GM19023 (cell line): ENCODE measurements around the gene SLC43A3.

Source experiments
- ATAC-seq: cut with Tn5 transposase; IDR thresholded peaks from one replicate; pipeline ENCODE4 v1.9.1; 2021; ENCODE audit warnings: mild to moderate bottlenecking, moderate library complexity; ENCODE audit not compliant: unreplicated experiment

The SLC43A3 gene

DNA sequence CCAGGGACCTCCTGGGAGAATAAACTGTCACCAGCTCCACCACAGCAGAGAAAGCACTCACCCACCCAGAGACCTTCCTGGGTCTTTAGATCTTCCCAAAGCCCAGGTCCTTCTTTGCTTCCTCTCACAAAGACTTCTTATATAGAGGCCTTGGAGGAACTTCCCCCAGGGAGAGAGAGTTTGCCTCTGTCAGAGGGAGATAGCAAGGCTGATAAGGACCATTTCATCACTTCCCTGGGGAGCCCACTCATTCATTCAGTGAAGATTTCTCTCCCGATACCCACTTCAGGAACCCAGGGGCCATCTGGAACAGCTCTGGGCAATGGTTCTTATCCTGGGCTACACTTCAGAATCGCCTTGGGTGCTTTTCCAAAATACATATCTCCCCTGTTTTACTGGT is 36.4 kb downstream of the SLC43A3 start, which contains the start of gene PRG2:
TSS of gene PRG2 (minus strand) at position 116 of the 400 bp plus-strand sequence. CDS start 706 bp downstream, outside the sequence.
- ATAC-seq, result no peak

DNA sequence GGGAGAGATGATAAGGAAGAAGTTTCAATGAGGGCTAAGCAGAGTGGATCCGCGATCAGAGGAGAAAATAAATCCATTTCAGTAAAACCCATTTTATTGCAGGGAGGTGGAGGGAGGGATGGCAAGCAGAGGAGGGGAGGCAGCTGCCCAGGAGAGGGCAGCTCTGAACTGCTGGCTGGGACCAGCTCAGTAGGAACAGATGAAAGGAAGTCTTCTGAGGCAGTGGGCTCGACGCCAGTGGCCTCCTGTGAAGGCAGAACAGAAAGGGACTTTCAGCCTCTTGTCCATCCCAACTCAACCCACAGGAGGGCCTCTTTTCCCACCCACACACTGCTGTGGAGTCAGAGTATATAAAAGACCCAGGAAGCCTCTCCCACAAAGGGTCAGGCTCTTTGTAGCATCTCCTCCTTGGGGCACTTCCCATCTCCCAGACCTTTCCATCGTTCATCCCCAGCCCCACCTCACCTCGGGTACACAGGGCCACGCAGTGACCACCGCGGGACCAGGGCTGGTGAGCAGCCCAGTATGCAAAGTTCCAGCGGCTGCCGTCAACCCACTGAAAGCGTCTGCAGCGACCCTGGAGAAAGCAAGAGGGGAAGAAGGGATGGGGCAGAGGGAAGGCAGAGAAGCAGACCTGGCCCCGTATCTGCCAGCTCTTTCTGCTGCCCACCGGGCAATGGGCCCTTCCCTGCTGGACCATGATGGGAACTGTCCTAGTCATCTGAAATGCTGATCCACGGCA is 39.5 kb downstream of the SLC43A3 start:
- ATAC-seq, result no peak

DNA sequence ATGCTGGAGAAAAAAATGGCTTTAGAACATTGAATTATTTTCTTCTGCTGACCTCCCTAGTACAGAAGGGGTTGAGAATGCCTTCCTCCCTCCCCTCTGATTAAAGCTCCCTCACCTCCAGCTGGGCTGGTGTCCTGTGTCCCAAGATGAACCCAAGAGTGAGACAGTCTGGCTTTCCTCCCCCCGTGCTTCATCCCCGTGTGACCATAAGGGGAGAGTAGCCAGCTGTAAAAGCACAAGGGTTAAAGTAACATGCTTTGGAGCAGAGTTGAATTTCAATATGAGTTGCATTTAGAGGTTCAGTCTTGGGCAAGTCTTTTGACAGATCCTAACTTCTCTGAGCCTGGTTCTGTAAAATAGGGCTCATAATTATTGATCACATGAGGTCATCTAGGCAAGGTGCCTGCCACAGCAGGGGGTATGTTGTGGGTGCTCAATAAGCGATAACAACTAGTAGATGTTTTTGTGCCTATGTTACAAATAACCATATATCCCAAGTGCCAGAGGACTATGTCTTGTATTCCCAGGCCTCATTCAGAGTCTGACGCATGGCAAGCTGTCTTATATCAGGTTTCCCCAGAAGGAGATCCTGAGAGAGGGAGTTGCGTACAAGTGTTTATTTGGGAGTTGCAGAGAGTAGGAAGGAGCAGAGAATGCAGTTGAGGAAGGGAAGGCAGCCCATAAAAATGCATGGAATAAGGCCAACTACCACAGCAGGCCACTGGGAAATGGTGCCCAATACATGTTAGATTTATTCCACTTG is 40.6 kb downstream of the SLC43A3 start:
- no peak for ATAC-seq

DNA sequence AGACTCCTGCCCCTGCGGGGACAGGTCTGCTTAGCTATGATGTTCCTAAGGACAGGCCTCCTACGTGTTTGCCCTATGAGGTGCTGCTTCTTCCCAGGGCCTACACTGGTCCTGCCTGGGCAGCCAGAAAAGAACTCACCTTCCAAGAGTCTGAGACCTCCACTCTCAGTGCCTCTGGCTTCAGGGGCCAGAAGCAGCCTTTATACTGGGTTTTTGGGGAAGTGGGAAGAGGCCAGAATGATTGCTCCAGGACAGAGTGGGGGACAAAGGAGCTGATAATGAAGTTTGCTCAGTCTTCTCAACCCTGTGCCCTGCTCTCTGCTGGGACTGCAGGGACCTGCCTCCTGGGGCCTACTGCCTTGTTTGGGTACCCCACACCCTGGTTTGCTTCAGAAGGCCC is 45.9 kb downstream of the SLC43A3 start, which contains the start of gene PRG3:
TSS of gene PRG3 (minus strand) at position 176 of the 400 bp plus-strand sequence. CDS start 442 bp downstream, outside the sequence.
- no peak for ATAC-seq

DNA sequence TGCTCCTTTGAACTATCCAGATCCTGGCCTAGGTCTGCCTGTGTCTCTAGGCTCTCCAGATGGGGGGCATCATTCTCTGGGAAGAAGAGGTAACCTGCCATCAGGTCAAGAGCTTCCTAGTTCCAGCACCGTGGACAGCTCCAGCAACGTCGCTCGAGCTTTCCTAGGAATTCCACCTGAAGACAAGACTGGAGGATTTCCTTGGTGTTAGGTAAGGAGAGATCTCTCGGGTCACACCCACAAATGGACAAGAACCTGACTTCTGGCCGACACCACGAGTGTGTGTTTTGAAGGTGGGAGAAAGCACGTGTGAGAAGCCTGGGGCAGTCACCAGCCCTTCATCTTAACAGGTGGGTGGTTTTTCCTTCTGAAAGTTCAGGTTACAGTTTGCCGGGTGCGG is 47.2 kb downstream of the SLC43A3 start:
- ATAC-seq, result no peak

DNA sequence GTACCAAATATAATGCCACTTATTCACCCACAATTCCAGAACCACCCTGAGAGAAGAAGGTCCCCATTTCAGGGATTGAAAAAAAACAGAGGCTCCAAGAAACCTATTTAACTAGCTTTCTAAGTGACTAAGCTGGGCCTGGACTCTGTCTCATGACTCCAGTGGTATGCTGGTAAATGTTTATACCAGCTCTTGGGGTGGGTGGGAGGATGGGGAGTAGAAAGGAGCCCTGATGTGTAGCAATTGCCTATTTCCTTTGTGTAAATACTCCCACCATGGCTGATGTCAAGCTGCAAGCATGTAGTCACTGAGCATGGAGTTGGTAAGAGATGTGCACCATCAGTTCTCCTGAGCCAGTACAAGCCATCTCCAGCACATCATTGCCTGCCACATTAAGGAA is 48.7 kb downstream of the SLC43A3 start:
- ATAC-seq, result no peak

DNA sequence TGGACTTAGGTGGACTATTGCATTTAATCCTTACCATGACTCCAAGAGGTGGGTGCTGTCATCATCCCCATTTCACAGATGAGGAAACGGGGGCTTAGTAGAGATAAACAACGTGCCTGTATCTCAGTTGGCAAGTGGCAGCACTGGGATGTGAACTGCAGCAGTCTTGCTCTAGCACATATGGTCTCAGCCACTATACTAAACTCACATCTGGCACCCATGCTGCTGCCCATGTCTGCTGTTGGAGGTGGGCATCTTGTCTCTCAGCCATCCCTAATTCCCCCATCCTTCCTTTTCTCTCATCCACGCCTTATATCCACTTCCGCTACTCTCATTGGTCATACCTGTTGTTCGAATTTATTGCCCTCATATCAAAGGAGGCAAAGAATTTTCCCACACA is 49.8 kb downstream of the SLC43A3 start:
- ATAC-seq, result no peak

DNA sequence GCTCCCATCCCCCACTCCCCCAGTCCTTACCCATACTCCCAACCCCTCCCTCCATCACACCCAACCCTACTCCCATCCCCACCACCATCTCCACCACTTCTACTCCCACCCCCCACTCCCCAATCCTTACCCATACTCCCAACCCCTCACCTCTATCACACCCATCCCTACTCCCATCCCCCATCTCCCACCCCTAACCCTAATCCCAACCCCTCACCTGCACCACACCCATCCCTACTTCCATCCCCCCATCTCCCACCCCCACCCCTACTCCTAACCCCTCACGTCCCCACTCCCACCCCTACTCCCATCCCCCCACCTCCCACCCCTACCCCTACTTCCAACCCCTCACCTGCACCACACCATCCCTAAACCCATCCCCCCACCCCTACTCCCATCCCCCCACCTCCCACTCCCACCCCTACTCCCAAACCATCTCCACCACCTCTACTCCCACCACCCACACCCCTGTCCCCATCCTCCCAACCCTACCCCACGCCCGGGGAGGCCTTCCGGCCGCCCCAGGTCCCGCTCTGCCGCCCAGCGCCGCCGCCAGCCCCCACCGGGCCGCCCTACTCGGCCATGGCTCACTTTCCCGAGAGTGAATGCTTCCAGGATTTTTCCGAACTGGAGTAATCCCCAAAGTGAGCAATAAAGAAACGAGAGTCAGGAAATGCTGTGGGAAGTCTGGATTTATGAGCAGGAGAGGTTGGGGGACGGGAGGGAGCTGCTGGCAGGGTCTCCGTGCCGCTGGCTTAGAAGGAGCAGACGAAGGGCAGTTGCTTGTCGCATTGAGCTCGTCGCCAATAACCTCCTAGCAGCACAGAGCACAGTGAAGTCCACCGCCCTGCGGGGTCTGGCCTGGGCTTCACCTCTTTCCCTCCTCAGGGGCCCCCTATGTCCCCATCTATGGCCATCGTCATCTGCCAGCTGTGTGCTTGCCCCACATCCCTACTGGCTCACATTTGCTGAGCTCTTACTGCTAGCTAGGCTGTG is 50.5 kb downstream of the SLC43A3 start:
- no peak for ATAC-seq

DNA sequence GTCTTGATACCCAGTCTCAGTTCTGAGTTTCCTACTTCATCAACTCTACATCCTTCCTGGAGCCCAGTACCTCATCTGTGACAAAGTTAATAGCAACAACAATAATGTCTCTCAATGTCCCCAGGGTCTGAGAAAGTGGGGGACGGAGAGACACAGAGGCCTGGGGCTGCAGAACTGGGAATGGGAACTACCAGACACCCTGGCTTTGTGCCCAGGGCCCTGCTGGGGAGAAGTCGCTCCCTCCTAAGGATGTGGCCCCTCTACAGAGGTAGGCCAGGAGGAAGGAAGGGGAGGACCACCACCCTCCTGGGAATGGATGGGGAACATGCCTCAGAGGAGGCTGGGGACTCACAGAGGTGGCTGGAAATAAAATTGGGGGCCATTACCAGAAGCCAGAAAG is 51.4 kb downstream of the SLC43A3 start:
- ATAC-seq, result no peak

DNA sequence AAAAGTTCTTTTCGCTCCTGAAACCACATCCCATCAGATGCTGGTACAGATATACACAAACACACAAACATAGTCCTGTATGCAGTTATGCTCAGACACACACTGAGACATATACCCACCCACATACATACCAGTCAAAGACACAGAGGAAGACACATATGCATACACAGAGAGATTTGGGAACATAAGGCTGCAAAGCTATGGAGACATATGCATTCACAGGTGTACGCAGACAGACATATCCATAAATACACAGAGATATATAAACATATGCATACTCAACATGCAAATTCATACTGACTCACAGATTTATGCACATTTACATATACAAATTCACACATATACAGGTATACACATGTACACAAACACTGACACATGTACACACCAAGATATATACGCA is 52.0 kb downstream of the SLC43A3 start:
- ATAC-seq, result no peak

DNA sequence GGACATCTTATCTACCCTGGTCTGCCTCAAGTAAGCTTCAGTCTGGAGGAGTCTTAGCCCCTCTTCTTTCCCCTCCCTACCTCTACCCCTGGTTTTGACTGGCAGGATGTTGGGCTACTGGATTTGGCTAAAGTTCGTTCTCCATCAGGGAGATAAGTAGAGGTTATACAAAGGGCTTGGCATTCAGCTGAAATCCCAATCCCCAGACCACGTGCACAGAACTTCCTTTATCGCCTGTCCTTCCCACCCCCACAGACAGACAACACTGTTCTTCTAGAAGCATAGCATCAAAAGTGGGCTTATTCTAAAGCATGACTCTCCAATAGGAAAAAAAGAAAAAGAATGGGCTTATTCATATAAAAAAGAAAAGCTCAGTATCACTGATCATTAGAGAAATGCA is 53.8 kb downstream of the SLC43A3 start:
- ATAC-seq, result no peak

DNA sequence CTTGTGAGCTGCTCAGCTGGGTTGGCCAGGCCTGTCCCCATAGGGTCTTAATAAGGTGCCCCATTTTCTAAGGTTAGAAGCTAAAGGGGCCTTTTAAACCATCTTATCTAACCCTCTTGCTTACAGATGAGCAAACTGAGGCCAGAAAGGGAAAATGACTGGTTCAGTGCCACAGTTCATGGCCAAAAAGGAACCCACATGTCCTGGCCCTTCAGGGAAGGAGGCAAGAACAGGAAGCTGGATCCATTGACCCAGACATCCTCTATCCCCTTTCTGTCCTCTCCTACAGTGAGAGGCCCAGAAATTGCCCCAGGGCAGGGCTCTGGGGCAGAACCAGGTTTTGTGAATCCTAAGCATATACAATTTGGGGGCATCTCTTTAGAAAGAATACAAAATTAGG is 56.0 kb downstream of the SLC43A3 start:
- no peak for ATAC-seq

DNA sequence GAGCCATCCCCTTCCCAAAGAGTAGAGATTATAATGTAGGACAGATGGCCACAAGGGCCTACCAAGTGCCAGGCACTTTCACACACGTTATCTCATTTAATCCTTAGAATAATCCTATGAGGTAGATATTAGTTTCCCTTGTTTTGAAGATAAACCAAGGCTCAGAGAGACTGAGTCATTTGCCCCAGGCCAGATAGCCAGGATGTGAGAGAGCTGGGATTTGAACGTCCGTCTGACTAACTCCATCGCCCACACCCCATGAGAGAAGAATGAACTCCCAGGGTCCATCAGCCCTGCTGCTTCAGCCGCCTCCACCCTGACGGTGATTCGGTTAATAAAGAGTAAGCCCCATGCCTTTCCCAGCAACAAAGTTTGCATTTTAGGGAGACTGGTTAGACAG is 56.7 kb downstream of the SLC43A3 start:
- no peak for ATAC-seq

DNA sequence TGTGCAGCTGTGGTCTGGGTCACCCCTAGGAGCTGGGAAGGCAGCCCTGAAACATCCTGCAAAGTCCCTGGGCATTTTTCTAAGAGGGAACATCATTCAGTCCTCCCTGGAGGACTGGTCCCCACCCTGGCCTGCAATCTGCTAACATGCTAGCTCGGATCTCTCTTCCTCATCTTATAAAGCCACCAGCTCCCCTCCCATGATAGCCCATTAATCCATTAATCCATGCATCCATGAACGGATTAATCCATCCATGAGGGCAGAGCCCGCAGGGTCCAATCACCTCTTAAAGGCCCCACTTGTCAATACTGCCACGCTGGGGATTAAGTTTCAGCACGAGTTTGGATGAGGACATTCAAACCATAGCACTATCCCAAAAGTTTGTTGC is 58.1 kb downstream of the SLC43A3 start:
- no peak for ATAC-seq

DNA sequence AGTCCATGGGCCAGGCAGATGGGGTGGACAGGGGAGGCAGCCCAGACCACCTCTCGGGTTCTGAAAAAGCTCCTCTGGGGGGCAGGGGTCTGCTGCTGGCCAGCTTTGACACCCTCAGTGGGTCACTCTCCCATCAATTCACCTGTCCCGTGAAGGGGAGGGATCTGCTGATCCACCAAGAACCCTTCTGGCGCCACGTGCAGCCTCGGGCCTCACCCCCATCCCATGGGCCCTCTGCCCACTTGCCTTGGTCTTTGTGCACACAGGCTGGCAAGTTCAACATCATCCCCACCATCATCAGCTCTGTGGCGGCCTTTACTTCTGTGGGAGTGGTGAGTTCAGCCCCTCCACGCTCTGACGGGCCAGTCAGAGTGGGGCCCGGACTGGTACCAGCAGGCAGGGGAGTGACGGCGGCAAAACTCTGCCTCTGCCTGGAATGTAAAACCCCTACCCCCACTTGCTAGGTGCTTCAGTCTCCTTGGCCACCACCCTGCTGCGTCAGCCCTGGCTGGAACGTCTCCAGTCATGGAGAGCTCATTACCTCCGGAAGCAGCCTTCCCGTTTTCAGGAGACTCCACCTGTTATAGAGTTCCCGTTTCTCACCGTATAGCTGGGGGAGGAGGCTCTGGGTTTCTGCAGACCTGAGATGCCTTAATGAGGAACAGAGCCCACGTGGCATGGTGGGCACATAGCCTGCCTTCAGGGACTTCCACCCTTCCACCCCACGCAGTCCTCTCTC is 58.6 kb downstream of the SLC43A3 start:
- no peak for ATAC-seq

DNA sequence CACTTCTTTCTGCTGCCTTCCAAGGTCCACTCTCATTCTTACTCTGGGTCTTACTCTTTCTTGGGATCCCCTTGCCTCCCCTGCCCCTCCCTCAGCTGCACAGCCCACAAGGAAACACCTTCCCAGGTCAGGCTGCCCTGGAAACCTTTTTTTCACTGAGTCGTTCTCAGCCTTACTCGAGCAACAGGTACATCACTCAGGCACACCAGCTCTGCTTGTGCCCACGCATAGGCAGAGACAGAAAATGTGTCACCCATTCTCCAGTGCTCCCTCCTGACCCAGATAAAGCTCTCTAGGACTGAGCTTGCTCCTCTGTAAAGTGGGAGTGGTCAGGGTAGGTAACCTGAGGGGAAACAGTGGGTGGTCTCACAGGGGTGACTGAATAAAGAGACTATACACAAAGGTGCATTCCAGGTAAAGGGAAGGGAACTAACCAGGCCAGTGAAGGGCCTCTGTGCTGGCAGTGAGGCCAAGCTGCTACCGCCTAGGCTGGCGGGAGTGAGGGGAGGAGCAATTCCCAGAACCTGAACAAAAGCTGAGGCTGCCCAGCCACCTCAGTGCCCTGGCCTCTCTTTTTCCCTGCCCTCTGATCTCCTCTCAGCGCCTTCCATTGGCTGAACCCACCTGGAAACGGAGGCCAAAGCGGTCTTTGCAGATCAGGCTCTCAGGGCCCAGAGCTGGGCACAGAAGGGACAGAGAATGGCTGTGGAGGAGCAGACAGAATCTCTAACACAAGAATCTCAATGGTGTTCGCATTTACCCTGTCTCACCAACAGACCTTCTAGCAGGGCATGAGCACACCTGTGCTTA is 61.9 kb downstream of the SLC43A3 start:
- no peak for ATAC-seq

DNA sequence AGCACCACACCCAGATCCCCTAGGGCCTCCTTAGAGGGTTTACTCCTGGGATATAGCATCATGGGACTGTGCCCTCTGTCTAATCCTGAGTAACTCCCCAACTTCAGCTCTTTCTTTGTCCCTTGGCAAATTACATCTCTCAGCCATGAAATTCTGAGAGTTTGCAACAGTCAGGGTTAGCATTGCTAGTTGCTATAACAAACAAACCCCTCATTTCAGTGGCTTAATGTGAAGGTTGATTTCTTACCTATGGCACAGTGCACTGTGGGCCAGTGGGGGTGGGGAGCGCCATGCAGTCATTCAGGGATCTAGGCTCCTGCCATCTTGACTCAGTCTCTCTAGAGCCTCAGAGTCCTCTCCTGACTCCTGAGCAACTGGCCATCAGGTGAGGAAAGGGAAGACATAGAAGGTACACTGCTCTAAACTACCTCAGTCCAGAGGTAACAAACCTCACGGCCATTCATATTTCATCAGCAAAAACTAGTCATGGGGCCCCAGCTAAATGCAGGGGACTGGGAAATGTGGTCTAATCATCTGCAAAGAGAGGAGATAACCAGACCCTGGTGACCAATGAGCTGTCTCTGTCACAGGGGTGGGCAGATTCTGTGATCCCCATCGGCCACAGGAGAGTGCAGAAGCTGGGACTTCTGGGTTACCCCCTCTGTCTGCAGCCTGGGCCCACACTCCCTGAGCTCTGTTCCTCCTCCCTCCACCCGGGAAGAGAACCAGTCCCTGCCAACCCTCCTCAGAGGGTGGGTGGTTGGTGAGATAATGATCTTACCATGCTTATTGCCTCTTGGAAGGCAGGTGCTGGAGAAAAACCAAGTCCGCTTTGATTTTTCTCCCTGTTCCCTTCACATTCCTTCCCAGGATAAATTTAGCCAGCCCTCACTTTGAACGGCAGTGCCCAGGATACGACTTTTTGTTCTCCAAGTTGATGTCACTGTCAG is 63.5 kb downstream of the SLC43A3 start:
- ATAC-seq, result no peak

DNA sequence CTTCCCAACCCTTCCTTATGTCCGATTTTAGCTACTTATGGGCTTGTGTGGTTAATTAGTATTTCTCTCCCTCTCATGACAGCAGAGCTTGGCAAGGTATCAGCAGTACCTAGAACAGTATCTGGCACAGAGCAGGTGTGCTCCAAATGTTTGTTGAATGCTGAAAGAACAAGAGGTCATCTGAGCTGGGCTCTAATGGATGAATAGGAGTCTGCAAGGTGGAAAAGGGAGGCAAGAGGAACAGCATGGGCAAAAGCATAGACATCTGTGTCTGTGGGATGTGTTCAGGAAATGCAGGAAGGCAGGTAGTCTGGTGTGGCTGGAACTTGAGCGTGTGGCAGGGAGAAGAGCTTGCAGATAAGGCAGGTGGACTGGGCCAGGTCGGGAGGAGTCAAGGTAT is 65.0 kb downstream of the SLC43A3 start:
- no peak for ATAC-seq
